HG03097 (cell line): ENCODE measurements around the gene KEAP1.
A peak's percentile ranks its signal among the peaks of the same experiment; 100 is the strongest.
"Not testable (repeated sequence)": the region's sequence is repeated elsewhere in the genome, so short reads cannot be mapped to it uniquely, and the experiment has no call there.

Source experiments
- ATAC-seq: cut with Tn5 transposase; IDR thresholded peaks from one replicate; pipeline ENCODE4 v1.9.1; 2021; ENCODE audit not compliant: unreplicated experiment, low FRiP score

KEAP1 gene

DNA sequence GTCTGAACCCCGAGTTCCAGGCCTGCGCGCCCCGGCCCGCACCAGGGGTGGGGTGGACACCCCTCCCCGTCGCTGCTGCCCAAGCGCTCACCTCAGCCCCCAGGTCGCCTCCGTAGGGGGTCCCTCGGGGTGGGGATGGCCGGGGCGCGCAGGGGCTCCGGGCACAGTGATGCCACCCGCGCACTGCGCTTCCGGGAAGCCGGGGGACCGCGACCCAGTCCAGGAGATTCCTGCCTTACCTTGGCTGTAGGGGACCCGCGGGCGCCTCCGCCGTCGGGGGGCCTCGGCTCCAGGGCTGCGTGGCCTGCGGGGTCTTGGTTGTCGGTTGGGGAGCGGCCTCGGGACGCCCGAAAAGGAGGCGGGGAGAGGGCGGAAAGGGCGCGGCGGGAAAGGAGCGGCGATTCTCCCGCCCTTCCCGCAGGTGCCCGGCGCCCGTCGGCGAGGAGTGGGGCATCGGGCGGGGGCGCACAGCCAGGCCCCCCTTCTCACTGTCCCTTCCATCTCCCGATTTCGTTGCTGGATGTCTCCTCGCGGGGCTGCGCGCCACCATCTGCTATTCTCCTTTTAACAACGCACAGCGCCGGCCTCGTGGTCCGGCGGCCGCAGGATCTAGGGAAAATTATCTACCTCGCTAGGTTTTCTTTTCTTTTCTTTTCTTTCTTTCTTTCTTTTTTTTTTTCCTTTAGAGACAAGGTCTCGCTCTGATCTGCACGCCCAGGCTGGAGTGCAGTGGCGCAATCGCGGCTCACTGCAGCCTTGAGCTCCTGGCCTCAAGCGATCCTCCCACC, at the start of gene KEAP1:
TSS of gene KEAP1 (minus strand) at position 355 of the 788 bp plus-strand sequence. CDS start 3,323 bp downstream, outside the sequence.
- ATAC-seq, result peak; percentile 21

DNA sequence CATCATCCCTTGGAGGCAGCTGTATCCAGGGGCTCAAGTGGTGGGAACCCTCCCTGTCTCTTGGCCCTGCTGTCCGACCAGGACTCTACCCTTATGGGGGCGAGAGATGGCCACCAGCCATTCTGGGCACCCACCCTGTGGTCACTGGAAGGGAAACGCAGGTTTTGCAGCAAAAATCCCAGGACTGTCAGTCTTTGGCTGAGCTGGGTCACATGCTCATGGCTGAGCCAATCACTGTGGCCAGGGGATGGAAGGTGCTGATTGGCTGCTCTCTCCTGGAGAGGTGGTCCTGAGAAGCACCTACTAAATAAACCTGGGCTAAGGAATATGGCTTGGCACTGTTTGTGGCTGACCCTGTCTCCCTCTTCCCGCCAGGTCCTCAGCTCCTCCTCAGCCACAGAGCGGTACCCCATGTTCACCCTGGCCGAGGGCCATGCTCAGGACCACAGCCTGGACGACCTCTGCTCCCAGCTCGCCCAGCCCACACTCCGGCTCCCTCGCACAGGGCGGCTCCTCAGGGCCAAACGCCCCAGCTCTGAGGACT, 49.4 kb upstream of the KEAP1 start:
- ATAC-seq, result no peak

DNA sequence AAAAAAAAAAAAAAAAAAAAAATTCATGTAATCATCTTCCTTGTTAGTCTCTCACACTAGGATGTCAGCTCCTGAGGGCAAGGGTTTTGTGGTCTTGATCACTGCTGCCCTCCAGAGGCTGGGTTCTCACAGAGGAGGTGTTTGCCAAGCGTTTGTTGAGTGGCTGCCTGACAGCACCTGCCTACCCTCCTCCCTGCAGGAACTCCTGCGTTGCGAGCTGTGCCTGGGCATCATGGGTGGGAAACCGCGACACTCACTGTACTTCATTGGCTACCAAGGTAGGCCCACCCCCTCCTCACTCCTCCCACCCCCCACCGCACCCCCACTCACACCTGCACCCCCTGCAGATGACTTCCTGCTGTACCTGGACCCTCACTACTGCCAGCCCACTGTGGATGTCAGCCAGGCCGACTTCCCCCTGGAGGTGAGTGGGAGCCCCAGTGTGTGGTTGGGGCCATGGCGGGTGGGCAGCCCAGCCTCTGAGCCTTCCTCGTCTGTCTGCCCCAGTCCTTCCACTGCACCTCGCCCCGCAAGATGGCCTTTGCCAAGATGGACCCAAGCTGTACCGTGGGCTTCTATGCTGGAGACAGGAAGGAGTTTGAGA, 48.6 kb upstream of the KEAP1 start:
- no peak for ATAC-seq

DNA sequence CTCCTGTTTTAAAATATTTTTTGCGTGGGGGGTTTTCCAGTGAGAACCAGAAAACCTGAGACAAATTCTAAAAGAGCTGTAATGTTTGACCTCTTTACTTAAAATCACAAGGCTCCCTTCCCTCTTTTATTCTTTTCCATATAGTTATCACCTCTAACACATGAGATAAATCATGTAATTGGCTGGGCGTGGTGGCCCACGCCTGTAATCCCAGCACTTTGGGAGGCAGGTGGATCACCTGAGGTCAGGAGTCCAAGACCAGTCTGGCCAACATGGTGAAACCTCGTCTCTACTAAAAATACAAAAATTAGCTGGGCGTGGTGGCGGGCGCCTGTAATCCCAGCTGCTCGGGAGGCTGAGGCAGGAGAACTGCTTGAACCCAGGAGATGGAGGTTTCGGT, 47.9 kb upstream of the KEAP1 start:
- ATAC-seq, result not testable (repeated sequence)

DNA sequence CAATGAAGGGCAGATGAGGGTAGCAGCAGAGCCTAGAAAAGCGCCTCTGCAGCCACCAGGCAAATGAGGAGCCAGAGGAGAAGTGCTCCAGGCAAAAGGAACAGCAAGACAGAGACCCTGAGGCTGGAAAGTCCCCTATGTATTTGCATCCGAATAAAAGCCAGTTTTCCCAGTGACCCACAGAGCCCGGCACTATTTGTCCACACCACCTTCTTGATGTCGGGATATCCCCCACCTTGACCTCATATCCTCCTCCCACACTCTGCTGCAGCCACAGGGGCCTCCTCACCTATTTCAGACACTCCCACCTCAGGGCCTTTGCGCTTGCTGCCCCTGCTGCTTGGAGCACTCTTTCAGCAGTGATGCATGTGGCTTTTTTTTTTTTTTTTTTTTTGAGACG, 47.2 kb upstream of the KEAP1 start:
- ATAC-seq, result no peak

DNA sequence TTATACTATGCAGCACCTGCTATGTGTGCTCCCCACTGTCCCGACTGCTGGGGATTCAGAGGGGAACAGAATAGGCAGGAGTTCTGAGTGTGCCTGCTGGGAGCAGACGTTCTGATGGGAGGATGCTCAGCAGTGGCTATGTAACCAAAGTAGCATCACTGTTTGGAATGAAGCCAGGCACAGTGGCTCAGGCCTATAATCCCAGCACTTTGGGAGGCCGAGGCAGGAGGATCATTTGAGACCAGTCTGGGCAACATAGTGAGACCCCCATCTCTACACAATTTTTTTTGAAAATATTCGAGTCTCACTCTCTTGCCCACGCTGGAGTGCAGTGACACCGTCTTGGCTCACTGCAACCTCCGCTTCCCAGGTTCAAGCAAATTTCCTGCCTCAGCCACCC, 46.6 kb upstream of the KEAP1 start:
- no peak for ATAC-seq

DNA sequence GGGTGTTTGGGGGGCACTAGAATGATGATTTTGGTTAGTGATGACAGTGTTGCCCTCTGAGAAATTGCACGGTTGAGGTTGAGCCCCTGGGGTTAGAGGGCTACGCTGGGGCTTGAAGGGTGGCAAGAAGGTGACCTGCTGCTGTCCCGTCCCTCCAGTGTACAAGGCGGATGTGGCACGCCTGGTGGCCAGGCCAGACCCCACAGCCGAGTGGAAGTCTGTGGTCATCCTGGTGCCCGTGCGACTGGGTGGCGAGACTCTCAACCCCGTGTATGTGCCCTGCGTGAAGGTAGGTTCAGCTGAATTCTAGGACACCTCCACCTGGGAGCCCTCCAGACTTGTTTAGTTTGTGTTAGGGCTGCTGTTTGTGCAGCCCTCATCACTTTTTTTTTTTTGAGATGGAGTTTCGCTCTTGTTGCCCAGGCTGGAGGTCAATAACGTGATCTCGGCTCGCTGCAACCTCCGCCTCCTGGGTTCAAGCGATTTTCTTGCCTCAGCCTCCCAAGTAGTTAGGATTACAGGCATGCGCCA, 45.7 kb upstream of the KEAP1 start:
- ATAC-seq, result no peak

DNA sequence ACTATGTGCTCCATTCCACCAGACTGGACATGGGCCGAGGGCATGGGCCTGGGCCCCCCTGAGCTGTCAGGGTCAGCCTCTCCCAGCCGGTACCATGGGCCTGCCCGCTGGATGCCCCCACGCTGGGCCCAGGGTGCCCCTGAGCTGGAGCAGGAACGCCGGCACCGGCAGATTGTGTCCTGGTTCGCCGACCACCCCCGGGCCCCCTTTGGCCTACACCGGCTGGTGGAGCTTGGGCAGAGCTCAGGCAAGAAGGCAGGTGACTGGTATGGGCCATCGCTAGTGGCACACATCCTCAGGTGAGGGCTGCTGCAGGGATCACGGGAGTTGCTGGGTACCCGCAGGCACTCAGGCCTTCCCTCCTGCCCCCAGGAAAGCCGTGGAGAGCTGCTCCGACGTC, 43.7 kb upstream of the KEAP1 start:
- no peak for ATAC-seq

DNA sequence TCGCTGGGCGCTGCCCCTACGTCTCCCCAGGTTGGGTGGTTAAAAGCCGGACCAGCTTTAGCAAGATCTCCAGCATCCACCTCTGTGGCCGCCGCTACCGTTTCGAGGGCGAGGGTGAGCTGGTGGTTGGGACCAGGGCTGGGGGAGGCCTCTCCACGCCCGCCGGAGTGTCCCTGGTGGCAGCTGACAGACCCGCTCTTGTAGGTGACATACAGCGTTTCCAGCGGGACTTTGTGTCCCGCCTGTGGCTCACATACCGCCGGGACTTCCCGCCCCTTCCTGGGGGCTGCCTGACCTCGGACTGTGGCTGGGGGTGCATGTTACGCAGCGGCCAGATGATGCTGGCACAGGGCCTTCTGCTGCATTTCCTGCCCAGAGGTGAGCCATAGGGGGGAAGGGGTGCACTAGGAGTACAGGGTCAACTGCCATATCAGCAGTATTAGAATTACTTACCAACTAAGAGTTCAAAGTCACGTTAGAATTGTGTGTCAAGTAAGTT, 41.6 kb upstream of the KEAP1 start:
- ATAC-seq, result no peak

DNA sequence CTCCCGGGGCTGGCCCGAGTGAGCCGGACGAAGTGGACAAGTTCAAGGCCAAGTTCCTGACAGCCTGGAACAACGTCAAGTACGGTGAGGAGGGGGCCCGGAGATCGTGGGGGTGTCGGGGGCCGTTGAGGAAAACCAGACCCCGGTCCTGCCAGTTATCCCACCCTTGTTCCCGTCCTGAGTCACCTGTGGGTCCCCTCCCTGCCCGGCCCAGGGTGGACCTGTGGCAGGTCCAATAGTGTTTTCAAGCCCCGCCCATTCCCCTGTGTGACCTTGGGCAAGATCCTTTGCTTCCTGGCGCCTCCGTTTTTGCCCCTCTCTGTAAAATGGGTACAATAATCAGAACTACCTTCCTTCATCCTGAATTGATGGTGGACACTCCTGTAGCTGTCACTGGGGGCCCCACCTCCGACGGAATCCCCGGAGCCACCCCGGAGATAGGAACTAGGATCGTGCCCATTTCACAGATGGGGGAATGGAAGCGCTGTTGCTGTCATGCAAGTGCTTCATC, 41.1 kb upstream of the KEAP1 start:
- ATAC-seq, result no peak

DNA sequence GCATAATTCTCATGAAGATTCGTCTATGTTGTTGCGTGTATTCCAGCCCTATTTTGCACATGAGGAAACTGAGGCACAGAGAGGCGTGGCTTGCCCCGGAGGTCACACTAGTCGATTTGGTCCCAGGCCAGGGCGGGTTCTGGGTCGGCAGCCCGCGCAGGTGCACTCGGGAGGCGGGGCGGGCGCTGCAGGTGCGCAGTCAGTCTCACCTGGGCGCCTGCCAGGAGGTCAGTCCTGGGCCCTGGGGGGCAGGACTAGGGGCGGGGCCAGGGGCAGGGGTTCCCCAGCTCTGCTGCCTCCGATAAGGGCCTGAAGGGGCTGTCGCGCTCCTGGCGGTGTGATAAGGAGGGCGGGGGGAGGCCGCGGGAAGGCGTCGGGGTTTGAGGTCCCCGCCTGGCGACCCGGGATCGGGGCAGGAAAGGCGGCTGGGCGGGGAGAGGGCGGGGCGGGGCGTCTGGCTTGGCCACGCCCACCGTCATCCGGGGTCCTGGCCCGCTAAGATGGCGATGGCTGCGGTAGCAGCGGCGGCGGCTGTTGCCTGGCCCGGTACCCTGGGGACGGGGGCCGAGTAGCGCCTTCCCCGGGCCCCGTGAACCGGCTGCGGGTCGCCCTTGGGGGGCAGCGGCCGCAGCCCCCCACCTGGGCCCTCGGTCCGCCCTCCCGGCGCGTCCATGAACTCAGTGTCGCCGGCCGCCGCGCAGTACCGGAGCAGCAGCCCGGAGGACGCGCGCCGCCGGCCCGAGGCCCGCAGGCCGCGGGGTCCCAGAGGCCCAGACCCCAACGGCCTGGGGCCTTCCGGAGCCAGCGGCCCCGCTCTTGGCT, 40.5 kb upstream of the KEAP1 start, which contains the start of gene ATG4D:
TSS of gene ATG4D (plus strand) at position 485 of the 822 bp plus-strand sequence. CDS start at position 672, 187 bp downstream.
- no peak for ATAC-seq

DNA sequence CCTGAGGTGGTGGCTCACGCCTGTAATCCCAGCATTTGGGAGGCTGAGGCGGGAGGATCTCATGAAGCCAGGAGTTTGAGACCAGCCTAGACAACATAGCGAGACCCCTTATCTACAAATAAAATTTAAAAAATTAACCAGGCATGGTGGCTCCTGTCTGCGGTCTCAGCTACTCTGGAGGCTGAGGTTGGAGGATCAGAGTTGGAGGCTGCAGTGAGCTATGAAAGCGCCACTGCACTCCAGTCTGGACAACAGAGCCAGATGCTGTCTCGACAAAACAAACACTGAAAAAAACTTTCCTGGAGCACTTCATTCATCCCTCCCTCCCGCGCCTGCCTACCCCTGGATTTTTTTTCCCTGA, 39.9 kb upstream of the KEAP1 start:
- ATAC-seq, result no peak

DNA sequence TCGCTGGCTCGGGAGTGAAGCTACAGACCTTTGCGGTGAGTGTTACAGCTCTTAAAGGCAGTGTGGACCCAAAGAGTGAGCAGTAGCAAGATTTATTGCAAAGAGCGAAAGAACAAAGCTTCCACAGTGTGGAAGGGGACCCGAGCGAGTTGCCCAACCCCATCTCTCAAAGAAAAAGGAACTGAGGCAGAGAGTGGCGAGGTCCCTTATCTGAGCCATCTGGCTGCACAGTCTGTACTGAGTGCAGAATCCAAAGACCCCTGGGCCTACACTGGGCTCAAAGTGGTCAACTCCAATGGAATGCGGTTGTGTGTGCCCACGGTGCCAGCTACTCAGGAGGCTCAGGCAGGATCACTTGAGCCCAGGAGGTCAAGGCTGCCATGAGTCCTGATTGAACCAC, 35.9 kb upstream of the KEAP1 start:
- ATAC-seq, result not testable (repeated sequence)

DNA sequence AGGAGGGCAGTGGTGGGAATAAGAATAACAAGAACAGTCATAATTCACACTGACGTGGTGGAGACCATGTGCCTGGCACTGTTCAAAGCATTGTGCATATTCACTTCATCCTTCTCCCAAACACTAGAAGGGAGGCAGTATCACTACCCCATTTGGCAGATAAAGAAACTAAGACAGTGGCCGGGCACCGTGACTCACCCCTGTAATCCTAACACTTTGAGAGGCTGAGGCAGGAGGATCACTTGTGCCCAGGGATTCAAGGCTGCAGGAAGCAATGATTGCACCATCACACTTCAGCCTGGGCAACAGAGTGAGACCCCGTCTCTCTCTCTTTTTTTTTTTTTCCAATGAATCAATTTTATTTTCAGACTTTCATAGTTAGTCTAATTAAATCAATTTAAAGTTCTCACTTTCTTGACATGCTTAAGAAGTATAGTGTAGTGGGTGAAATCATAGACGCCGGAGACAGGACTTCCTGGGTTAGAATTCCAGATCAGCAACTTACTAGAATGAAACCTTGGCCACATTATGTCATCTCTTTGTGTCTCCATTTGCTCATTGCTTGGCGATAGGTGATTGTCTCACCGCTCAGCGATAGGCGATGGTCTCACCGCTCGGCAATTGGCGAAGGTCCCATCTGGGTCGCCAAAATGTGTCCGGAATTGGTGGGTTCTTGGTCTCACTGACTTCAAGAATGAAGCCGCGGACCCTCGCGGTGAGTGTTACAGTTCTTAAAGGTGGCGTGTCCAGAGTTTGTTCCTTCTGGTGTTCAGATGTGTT, 35.2 kb upstream of the KEAP1 start:
- ATAC-seq, result no peak

DNA sequence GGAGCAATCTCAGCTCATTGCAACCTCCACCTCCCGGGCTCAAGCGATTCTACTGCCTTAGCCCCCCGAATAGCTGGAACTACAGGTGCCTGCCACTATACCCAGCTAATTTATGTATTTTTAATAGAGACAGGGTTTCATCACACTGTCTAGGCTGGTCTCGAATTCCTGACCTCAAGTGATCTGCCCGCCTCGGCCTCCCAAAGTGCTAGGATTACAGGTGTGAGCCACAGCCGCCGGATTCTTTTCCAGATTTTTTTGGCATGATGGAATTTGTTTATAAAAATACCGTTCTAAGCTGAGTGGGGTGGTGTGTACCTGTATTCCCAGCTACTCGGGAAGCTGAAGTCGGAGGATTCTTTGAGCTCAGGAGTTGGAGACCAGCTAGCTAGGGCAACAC, 34.5 kb upstream of the KEAP1 start:
- ATAC-seq, result no peak

DNA sequence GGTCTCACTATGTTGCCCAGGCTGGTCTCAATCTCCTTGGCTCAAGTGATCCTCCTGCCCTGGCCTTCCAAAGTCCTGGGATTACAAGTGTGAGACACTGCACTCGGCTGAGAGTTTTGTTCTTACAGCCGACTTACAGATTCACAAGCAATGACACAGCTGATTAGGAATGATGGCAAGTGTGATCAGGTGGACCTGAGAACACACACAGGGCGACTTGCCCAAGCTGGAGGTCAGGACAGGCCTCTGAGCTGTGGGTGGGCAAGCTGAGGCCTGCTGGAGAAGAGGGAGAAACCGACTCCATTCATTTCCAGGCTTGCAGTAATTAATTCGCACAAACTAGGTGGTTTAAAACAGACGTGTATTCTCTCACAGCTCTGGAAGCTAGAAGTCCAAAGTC, 32.5 kb upstream of the KEAP1 start:
- ATAC-seq, result no peak

DNA sequence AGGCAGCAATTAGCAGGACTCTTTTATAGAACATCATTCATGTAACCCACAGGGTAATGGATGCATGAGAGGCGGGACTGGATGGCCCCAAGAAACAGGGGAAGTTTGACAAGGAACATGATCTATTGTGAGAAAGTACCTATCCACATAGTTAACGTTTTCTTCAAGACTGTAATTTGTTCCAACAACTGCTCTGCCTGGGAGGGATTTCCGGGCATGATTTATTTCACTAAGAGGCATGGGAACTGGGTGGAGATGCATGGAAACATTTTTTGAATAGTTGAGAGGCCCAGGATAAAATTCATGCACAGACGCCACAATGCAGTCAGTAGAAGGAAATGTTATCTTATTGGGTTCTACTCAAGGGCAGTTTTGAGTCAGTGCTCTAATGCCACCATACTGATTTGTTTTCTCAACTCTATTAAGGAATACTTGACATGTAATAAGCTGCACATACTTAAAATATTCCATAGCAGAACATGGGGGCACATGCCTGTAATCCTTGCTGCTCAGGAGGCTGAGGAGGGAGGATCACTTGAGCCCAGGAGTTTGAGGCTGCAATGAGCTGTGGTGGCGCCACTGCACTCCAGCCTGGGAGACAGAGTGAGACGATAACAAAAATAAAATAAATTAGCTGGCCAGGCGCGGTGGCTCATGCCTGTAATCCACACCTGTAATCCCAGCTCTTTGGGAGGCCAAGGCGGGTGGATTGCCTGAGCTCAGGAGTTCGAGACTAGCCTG, 30.7 kb upstream of the KEAP1 start:
- no peak for ATAC-seq

DNA sequence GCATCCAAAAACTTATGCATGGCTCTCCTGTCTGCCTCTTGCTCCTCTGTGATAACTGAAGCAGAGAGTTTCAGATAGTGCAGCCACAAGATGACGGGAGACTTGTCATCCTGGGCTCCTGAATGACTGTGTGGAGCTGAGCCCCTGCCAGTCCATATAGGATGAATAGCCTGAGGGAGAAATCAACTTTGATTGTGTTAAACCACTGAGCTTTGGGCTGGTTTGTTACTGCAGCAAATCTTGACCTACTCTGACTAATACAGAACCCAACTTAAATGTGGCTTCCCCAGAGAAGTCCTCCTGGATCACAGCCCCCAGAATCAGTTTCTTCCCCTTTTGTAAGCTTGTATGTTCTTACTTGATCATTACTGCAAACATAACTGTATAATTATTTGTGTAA, 29.3 kb upstream of the KEAP1 start:
- ATAC-seq, result no peak

DNA sequence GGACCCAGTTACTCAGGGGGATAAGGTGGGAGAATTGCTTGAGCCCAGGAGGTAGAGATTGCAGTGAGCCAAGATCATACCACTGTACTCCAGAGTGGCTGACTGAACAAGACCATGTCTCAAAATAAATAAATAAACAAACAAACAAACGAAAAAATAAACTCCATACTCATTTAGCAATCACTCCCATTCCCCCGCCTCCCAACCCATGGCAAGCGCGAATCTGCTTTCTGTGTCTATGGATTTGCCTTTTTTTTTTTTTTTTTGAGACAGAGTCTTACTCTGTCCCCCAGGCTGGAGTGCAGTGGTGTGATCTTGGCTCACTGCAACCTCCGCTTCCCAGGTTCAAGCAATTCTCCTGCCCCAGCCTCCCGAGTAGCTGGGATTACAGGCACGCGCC, 23.7 kb upstream of the KEAP1 start:
- not testable (repeated sequence) for ATAC-seq
